ENCODE measurements around the gene LDLRAD2. TPM values are rescaled to one million over a fixed set of nuclear protein-coding genes. Genes with fewer than 3 reads are reported as not detected.

LDLRAD2 gene
- total RNA-seq, 1 experiment from 2014 or later = not detected

DNA sequence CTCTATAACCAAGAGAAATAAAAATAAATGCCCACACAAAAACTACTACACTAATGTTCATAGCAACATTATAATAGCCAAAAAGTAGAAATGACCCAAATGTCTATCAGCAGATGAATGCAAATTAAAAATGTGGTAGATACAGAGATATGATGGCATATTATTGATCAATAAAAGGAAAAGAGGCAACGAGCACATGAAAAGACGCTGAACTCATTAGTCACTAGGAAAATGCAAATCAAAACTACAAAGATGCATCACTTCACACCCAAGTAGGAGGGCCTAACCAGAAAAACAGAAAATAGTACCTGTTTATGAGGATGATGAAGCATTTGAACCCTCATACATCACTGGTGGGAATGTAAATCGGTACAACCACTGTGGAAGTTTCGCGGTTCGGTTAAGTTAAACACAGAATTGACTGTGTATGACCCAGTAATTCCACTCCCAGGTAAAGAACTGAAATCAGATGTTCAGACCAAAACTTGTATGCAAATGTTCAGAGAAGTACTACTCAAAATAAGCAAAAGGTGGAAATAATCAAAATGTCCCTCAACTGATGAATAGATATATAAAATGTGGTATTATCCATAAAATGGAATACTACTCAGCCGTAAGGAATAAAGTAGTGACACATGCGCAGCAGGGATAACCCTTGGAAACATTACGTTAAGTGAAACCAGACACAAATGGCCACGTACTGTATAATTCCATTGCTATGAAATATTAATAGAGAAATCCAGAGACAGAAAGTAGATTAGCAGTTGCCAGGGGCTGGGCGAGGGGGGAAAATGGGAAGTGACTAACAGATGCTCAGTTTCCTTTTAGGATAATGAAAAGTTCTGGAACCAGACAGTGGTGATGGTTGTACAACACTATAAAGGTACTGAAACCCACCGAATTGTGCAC lies 32.2 kb upstream of the LDLRAD2 start:
- Mint-ChIP-seq H3K4me3 (ENCODE audit: low read depth, unreplicated experiment) (peak overlapping the region; percentile 60), H3K27ac (ENCODE audit: unreplicated experiment) (peak overlapping the region; percentile 18), H3K4me1 (ENCODE audit: low read depth, unreplicated experiment) (peaks cover 16% of the 10 kb centered on the region), H3K36me3 (ENCODE audit: insufficient read depth, unreplicated experiment) (peaks cover 51% of the 10 kb centered on the region), H3K9me3 (ENCODE audit: low read depth, unreplicated experiment) (no peaks in the 10 kb centered on the region), H3K27me3 (ENCODE audit: unreplicated experiment) (no peaks in the 10 kb centered on the region)
- no peak for DNase-seq
- TSS peak; percentile 7 for BruUV-seq (replicated peaks)
- CTCF ChIA-PET = no interaction called here
- intact Hi-C loops (cut with micrococcal nuclease; ENCODE audit: unreplicated experiment) = no loop called here
- TF ChIP-seq, protein P1, sequence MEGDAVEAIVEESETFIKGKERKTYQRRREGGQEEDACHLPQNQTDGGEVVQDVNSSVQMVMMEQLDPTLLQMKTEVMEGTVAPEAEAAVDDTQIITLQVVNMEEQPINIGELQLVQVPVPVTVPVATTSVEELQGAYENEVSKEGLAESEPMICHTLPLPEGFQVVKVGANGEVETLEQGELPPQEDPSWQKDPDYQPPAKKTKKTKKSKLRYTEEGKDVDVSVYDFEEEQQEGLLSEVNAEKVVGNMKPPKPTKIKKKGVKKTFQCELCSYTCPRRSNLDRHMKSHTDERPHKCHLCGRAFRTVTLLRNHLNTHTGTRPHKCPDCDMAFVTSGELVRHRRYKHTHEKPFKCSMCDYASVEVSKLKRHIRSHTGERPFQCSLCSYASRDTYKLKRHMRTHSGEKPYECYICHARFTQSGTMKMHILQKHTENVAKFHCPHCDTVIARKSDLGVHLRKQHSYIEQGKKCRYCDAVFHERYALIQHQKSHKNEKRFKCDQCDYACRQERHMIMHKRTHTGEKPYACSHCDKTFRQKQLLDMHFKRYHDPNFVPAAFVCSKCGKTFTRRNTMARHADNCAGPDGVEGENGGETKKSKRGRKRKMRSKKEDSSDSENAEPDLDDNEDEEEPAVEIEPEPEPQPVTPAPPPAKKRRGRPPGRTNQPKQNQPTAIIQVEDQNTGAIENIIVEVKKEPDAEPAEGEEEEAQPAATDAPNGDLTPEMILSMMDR (IDR thresholded peaks at IDR 0.05; ENCODE audit: unreplicated experiment) = no peak

DNA sequence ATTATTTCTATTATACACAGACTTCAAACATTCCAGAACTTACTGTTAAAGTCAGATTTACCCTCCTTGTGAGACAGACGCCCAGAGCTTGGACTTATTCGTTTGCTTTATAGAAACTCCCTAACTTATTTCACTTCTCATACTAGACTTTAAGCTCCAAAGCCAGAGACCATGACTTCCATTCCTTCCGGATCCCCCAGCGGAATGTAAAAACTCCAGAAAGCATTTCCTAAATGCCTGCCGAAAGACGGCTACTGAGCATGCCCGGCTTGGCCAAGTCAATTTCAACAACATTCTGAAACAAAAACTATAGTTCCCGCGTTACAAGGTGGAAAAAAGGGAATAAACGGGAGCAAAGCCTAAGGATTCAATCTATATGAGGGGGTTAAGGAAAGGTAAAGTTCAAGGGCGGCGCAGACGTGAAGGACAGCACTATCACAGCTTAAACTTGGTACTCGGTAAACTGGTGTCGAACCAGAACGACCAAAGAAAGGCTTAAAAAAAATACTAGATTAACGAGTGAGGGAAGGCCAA lies 30.2 kb upstream of the LDLRAD2 start:
- CTCF ChIA-PET = interaction anchor here (1.0 kb wide), 1 partner anchor 17 kb away, joined by 4 read pairs; no protein-coding TSS in a partner anchor
- intact Hi-C loops (cut with micrococcal nuclease; ENCODE audit: unreplicated experiment) = no loop called here
- Mint-ChIP-seq H3K27me3 (ENCODE audit: unreplicated experiment) (no peaks in the 10 kb centered on the region), H3K36me3 (ENCODE audit: insufficient read depth, unreplicated experiment) (peaks cover 45% of the 10 kb centered on the region), H3K27ac (ENCODE audit: unreplicated experiment) (peak overlapping the region; percentile 99), H3K4me3 (ENCODE audit: low read depth, unreplicated experiment) (peak overlapping the region; percentile 87), H3K4me1 (ENCODE audit: low read depth, unreplicated experiment) (peaks cover 16% of the 10 kb centered on the region), H3K9me3 (ENCODE audit: low read depth, unreplicated experiment) (peaks cover 3% of the 10 kb centered on the region)
- TF ChIP-seq, protein P1 (IDR thresholded peaks at IDR 0.05; ENCODE audit: unreplicated experiment) = no peak
- BruUV-seq (replicated peaks) = TSS peak; percentile 63
- no peak for DNase-seq

DNA sequence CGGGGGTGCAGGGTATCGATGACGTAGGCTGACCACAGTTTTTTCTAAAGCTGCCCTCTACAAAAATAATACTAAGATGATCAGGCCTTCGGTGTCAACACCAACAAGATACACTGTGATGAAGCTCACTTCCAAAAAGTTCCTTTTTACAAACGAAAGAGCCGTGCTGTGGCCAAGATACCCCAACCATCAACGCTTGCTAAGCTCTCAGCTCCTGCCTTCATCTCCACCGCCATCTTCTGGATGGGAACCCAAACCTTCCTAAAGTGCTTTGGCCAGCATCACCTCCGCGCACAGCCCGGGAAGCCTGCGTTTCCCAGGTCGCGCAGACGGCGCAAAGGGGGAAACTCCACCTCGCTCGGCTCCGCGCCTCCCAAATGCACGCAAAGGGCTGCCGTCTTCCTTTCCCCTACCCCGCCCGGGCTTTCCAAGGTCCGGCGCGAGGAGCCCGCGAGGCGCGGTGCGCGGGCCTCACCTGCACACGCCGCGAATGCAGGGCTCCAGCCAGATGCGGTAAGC lies 29.7 kb upstream of the LDLRAD2 start:
- Mint-ChIP-seq H3K4me1 (ENCODE audit: low read depth, unreplicated experiment) (peaks cover 12% of the 10 kb centered on the region), H3K9me3 (ENCODE audit: low read depth, unreplicated experiment) (peaks cover 4% of the 10 kb centered on the region), H3K36me3 (ENCODE audit: insufficient read depth, unreplicated experiment) (peaks cover 45% of the 10 kb centered on the region), H3K27ac (ENCODE audit: unreplicated experiment) (peak overlapping the region; percentile 99), H3K4me3 (ENCODE audit: low read depth, unreplicated experiment) (peak overlapping the region; percentile 87), H3K27me3 (ENCODE audit: unreplicated experiment) (no peaks in the 10 kb centered on the region)
- CTCF ChIA-PET = interaction anchor here (0.5 to 1.0 kb wide), 3 partner anchors 18 to 68 kb away, joined by 3 to 6 read pairs (median 4); no protein-coding TSS in a partner anchor
- BruUV-seq (replicated peaks) = no TSS peak
- peak; percentile 47 for DNase-seq
- TF ChIP-seq, protein P1 (IDR thresholded peaks at IDR 0.05; ENCODE audit: unreplicated experiment) = no peak
- intact Hi-C loops (cut with micrococcal nuclease; ENCODE audit: unreplicated experiment) = no loop called here

DNA sequence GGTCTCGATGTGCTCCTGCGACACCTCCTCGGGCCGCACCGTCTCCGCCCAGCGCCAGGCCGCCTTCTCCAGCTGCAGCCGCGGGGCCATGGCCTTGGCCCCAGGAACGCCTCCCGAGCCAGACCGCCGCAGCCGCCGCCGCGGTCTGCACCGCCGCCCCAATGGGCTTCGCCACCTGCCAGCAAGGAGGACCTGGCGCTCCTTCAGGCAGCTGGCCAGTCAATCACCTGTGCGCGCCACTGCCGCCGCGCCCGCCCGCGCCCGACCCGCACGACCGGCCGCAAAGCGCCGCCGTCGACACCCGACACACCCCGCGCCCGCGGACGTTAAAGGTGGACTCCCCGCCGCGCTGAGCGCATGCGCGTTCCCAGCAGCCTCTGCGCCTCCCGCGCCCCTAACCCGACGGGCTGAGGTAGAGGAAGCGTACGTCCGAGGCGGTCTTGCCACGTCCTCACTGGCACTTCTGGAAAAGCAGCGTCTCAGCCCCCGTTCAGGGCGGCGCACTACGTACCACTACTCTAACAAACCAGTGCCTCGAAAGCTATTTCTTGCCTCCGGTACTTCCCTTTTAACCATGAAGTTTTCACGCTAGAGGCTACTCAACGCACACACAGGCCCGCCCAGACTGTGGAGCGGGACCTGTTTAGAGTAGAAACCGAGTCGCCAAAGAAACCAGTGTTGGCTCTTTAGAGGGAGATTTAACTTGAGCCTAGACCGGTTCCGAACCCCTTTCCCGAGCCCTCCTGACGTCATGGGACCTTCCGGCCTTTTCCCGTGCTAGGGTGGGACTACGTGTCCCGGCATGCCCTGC lies 29.0 kb upstream of the LDLRAD2 start, which contains the start of gene USP48:
TSS of gene USP48 (minus strand) at position 282 of the 811 bp plus-strand sequence. CDS start at position 90, 192 bp downstream.
- no peaks in the 10 kb centered on the region for H3K27me3 Mint-ChIP-seq (ENCODE audit: unreplicated experiment)
- intact Hi-C loops (cut with micrococcal nuclease; ENCODE audit: unreplicated experiment) = no loop called here
- H3K36me3 Mint-ChIP-seq (ENCODE audit: insufficient read depth, unreplicated experiment) = peaks cover 42% of the 10 kb centered on the region
- TF ChIP-seq, protein P1 (IDR thresholded peaks at IDR 0.05; ENCODE audit: unreplicated experiment) = no peak
- peaks cover 8% of the 10 kb centered on the region for H3K4me1 Mint-ChIP-seq (ENCODE audit: low read depth, unreplicated experiment)
- TSS peak; percentile 98 for BruUV-seq (replicated peaks)
- peaks cover 4% of the 10 kb centered on the region for H3K9me3 Mint-ChIP-seq (ENCODE audit: low read depth, unreplicated experiment)
- CTCF ChIA-PET = interaction anchor here (0.5 to 1.0 kb wide), 3 partner anchors 18 to 68 kb away, joined by 3 to 6 read pairs (median 4); no protein-coding TSS in a partner anchor
- H3K27ac Mint-ChIP-seq (ENCODE audit: unreplicated experiment) = peak within 1 kb of the TSS; percentile 99
- peak; percentile 96 for DNase-seq
- peak within 1 kb of the TSS; percentile 87 for H3K4me3 Mint-ChIP-seq (ENCODE audit: low read depth, unreplicated experiment)

Measured in Calu3 (cell line).